NCI-H446 (cell line): ENCODE data around the gene FGF23.
A peak's percentile ranks its signal among the peaks of the same experiment; 100 is the strongest.
"Not testable (repeated sequence)": the region's sequence is repeated elsewhere in the genome, so short reads cannot be mapped to it uniquely, and the experiment has no call there.

ENCODE experiments used
- DNase-seq, 2 experiments: peaks; one replicate each; lab custom pipeline; 2025; lab: John Stamatoyannopoulos, UW

FGF23 gene

GRCh38 chr12:4379405-4379804, at the start of gene FGF23:
Gene FGF23 (minus strand): TSS chr12:4379712. CDS start chr12:4379582, 130 bp downstream.
- no peak for DNase-seq

DNA sequence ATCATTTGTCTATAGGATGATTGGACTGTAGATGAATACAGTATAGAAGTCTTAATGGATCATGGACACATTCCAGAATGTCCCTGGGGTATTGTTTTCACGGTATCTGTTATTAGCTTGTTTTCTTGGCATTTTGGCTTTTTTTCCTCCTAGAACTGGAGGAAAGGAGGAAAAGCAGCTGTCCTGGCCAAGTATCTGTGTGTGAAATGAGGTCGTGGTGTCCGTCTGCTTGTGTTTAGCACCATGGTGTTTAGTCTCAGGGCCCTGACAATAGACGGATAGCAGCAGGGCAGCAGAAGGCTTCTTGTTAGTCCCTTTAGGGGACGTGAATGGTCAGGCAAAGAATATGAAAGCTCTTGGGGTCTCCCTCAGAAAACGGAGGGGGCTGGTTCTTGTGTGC, 44.9 kb upstream of the FGF23 start:
- DNase-seq, result no peak

GRCh38 chr12:4423528-4424195, 44.1 kb upstream of the FGF23 start:
- no peak for DNase-seq

- DNase-seq, result no peak
Observed at GRCh38 chr12:4422985-4423384, 43.5 kb upstream of the FGF23 start.

DNA sequence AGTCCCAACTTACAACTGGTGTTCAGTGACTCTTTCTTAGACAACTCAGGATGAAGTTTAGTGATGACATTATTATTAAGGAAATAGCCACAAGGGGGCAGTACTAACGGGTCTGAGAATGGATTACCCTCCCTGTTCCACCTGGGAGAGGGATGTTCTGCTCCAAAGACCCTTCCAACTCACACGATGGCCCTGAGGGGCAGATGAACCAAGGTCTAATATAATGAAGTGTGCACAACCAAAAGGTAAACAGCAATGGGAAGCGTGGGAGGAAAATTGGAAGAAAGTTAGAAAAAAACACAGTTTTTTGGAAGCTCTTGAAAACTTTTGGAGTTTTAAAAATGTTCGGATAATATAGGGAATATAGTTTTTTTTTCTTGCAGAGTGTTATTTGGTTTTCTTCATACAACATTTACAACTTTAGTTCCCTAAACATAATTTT, 42.1 kb upstream of the FGF23 start:
- peak; percentile 32 to 47 for DNase-seq

GRCh38 chr12:4420138-4420670, 40.7 kb upstream of the FGF23 start:
- no peak for DNase-seq

DNA sequence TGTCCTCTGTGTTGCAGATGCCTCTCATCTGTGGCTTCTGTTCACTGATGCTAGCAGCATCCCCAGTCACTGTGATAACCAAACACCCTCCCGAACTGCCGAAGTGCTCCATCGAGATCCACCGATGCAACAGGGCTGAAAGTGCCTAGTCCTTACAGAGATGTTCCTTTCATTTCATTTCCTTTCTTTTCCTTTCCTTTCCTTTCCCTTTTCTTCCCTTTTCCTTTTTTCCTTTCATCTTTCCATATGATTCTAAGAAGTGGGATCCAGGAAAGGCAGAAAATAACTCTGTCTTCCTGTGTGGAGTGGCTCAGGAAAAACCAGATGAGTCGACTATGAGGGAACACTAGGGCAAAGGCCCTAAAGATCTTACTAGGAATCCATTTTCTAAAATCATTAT, 39.4 kb upstream of the FGF23 start:
- DNase-seq, result no peak

GRCh38 chr12:4417936-4418335, 38.4 kb upstream of the FGF23 start:
- DNase-seq, result no peak

DNA sequence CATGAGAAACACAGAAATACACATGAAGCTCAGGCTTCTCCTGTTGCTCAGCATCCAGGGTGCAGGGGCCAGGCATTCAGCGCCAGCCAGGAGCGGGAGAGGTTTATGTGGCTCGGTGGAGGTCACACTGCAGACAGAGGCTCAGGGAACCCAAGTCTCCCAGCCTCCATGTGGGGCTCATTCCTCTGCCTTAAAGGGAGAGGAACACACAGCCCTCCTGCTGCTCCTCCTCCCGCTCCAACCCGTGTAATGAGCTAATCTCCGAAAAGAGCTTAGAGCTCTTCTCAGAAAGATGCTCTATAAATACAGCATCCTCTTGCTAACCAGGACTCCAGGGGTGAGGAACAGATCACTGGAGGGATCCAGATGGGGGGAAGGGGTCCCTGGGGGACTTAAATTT, 37.9 kb upstream of the FGF23 start:
- DNase-seq, result no peak

DNA sequence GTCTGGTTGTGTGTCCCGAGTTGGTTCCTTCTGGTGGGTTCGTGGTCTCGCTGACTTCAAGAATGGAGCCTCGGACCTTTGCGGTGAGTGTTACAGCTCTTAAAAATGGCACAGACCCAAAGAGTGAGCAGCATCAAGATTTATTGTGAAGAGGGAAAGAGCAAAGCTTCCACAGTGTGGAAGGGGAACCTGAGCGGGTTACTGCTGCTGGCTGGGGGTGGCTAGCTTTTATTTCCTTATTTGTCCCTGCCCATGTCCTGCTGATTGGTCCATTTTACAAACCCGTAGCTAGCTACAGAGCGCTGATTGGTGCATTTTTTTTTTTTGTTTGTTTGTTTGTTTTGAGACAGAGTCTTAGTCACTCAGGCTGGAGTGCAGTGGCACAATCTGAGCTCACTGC, 36.8 kb upstream of the FGF23 start:
- no peak for DNase-seq

GRCh38 chr12:4412465-4412864, 33.0 kb upstream of the FGF23 start:
- DNase-seq, result no peak

GRCh38 chr12:4412056-4412455, 32.5 kb upstream of the FGF23 start:
- no peak for DNase-seq

DNA sequence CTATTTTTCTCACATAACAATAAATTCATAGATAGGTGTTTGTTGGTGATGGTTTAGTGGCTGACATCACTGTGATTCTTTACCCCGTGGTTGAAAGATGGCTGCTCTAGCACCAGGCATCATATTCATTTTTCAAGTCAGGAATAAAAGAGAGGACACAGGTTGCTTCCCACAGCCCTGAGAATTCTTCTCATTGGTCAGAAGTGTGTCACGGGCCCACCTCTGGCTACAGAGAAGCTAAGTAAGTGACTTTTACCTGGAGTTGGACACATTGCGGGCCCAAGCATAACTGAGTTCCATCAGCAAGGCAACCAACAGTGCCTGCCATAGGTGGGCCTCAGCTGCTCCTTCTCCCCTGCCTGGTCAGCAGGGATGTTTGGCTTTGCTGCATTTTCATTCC, 27.6 kb upstream of the FGF23 start:
- DNase-seq, result no peak

- not testable (repeated sequence) for DNase-seq
Observed at GRCh38 chr12:4404877-4405637, 25.5 kb upstream of the FGF23 start.

GRCh38 chr12:4402996-4403395, 23.5 kb upstream of the FGF23 start:
- DNase-seq, result no peak

DNA sequence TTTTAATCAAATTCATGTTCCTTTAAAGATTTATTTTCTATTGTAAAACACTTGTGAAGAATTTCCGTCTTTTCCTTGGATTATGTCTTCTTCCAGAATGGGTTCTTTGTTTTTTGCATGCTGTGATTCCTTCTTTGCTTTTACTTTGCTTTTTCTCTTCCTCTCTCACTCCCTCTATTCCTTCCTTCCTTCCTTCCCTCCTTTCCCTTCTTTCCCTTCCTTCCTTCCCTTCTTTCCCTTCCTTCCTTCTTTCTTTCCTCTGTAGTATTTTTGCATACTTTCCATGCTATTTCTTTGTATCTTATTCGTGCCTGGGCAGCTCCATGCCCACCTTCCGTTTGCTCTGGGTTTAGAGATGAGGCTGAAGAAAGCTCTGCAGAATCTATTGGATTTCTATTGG, 21.6 kb upstream of the FGF23 start:
- no peak for DNase-seq

GRCh38 chr12:4395818-4396217, 16.3 kb upstream of the FGF23 start:
- no peak for DNase-seq

GRCh38 chr12:4393211-4393610, 13.7 kb upstream of the FGF23 start:
- no peak for DNase-seq

DNA sequence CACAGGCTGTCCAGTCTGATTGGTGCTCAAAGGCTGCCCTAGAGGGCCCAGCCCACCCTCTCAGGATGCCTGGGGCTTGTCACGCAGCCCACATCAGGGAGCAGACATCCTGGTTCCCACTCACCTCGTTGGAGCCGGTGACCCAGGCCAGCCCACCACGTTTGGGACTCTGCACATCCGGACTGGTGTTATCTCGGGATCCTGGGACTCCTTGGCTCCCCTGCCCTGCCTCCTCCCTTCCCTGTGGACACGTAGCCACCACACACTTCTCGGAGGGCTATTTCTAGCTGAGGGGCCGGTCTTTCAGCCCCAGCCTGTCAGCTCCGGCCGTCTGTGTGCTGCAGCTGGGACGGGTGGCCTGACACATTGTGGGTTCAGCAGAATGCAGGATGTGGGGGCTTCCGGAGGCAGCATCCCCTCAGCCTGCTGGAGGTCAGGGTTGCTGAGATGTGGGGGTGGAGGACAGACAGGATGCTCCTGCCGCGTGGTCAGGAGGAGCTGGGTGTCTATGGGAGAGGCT, 12.8 kb upstream of the FGF23 start:
- no peak for DNase-seq

- no peak for DNase-seq
Observed at GRCh38 chr12:4388662-4389061, 9.2 kb upstream of the FGF23 start.

DNA sequence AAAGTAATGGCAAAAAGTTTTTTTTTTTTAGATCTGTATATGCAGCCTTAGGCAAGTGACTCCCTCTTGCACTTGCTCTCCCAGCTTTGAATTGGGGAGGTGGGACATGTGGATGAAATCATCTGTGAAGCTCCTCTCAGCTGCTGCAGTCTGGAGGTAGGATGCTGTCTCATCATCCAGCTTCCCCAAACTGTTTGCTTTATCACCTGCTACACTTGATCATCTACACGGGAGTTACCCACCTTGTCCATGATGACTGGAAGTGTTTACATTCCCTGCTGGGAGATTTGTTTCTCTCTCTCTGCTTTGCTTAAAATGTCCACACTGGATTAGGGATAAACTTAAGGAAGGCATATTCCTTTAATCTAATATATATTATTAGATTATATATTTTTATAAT, 8.5 kb upstream of the FGF23 start:
- DNase-seq, result no peak

- DNase-seq, result no peak
Observed at GRCh38 chr12:4387607-4388006, 8.1 kb upstream of the FGF23 start.

- DNase-seq, result no peak
Observed at GRCh38 chr12:4386801-4387200, 7.3 kb upstream of the FGF23 start.
